Tibial artery (tissue), 4 donors: Measurements from ENCODE around the gene TOGARAM2.
A peak's percentile ranks its signal among the peaks of the same experiment; 100 is the strongest.

Experiments used
- DNase-seq, 2 donors: peaks; one replicate each; pipeline ENCODE4 v3.0.0-alpha.2; 2019
- H3K27ac ChIP-seq, 2 donors: fragments of 200-600 bp; sonication (generic) in 1 of 2; 1 replicate in 1 of 2; 2 replicates in 1 of 2; pipeline ENCODE4 v1.5.1; 2018 to 2019; ENCODE audit warnings: mild to moderate bottlenecking in 1 of 2
- H3K27me3 ChIP-seq, 2 donors: fragments of 200-600 bp; sonication (generic) in 1 of 2; one replicate each; pipeline versions ENCODE4 v1.5.1 to v1.6.0; 2016 to 2019
- H3K36me3 ChIP-seq, 3 donors: fragments of 200-600 bp; sonication (generic) in 2 of 3; one replicate each; pipeline ENCODE4 v1.5.1; 2016 to 2019; ENCODE audit warnings: mild to moderate bottlenecking in 2 of 3
- H3K4me1 ChIP-seq, 4 donors: fragments of 200-600 bp; sonication (generic) in 2 of 4; 1 replicate in 3 of 4; 2 replicates in 1 of 4; pipeline ENCODE4 v1.5.1; 2016 to 2019
- H3K4me3 ChIP-seq, 2 donors: fragments of 200-600 bp; sonication (generic) in 1 of 2; 1 replicate in 1 of 2; 2 replicates in 1 of 2; pipeline ENCODE4 v1.5.1; 2018 to 2019; ENCODE audit warnings: mild to moderate bottlenecking in 2 of 2
- H3K9me3 ChIP-seq, 3 donors: fragments of 200-600 bp; sonication (generic) in 1 of 3; one replicate each; pipeline ENCODE4 v1.5.1; 2016 to 2019
- CTCF ChIP-seq, 2 experiments: fragments of 200-600 bp in 1 of 2; fragments of 450-650 bp in 1 of 2; IDR thresholded peaks; one replicate each; pipeline ENCODE4 v1.5.1; 2017 to 2019; ENCODE audit warnings: antibody characterized with exemption in 2 of 2, mild to moderate bottlenecking in 1 of 2, moderate library complexity in 1 of 2
- intact Hi-C: fragments of 100-400 bp; cut with DNase I; formaldehyde crosslinking; loops from one replicate; pipeline ENCODE4 v1.15.0; 2023; ENCODE audit warnings: low total_unique reads

The TOGARAM2 gene

GRCh38 chr2:29063056-29063455, 82.0 kb downstream of the TOGARAM2 start:
- peaks cover 0 to 29% (median 12%) of the 10 kb centered on the region in 4 donors for H3K4me1 ChIP-seq
- H3K9me3 ChIP-seq: no peaks in the 10 kb centered on the region
- intact Hi-C loops: no loop called here
- no peak for TF ChIP-seq CTCF (IDR thresholded peaks at IDR 0.05)
- H3K4me3 ChIP-seq: no peak overlapping the region
- H3K36me3 ChIP-seq: no peaks in the 10 kb centered on the region
- no peaks in the 10 kb centered on the region for H3K27me3 ChIP-seq
- no peak overlapping the region for H3K27ac ChIP-seq
- no peak for DNase-seq

- no peaks in the 10 kb centered on the region for H3K9me3 ChIP-seq
- H3K36me3 ChIP-seq: no peaks in the 10 kb centered on the region
- peak overlapping the region; percentile 15 to 37 for H3K4me3 ChIP-seq
- no peak for TF ChIP-seq CTCF (IDR thresholded peaks at IDR 0.05)
- peaks cover 0 to 29% (median 12%) of the 10 kb centered on the region in 4 donors for H3K4me1 ChIP-seq
- no peak overlapping the region for H3K27ac ChIP-seq
- DNase-seq: no peak
- H3K27me3 ChIP-seq: no peaks in the 10 kb centered on the region
- intact Hi-C loops: no loop called here
Observed at GRCh38 chr2:29063646-29064345, 82.7 kb downstream of the TOGARAM2 start.

GRCh38 chr2:29064346-29064715, 83.2 kb downstream of the TOGARAM2 start:
- intact Hi-C loops: no loop called here
- Histone ChIP-seq H3K9me3 (no peaks in the 10 kb centered on the region), H3K27me3 (no peaks in the 10 kb centered on the region), H3K36me3 (no peaks in the 10 kb centered on the region), H3K4me3 (no peak overlapping the region), H3K27ac (no peak overlapping the region), H3K4me1 (peaks cover 0 to 29% (median 12%) of the 10 kb centered on the region in 4 donors)
- no peak for DNase-seq
- no peak for TF ChIP-seq CTCF (IDR thresholded peaks at IDR 0.05)

DNA sequence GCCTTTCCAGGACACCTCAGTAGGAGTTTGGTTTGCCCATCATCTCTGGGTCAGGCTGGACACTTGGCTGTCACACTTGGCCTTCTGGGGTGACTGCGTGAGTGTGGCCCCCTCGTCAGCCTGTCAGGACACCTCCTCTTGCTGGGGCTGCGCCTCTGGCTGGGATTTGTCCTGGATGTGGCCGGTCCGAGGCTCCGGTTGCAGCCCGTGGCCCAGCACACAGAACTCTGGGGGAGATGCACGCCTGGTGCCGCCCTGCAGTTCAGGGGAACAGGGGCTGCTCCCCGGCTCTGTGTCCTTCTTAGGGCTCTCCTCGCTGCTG, 83.6 kb downstream of the TOGARAM2 start:
- no peaks in the 10 kb centered on the region for H3K36me3 ChIP-seq
- DNase-seq: no peak

GRCh38 chr2:29065068-29065811, 84.1 kb downstream of the TOGARAM2 start:
- no peak overlapping the region for H3K27ac ChIP-seq

More for the DNA sequence above, 83.6 kb downstream of the TOGARAM2 start:
- H3K9me3 ChIP-seq: no peaks in the 10 kb centered on the region
- no peaks in the 10 kb centered on the region for H3K27me3 ChIP-seq
- peaks cover 0 to 29% (median 12%) of the 10 kb centered on the region in 4 donors for H3K4me1 ChIP-seq
- H3K27ac ChIP-seq: no peak overlapping the region
- no peak for TF ChIP-seq CTCF (IDR thresholded peaks at IDR 0.05)
- H3K4me3 ChIP-seq: no peak overlapping the region
- intact Hi-C loops: no loop called here

More at GRCh38 chr2:29065068-29065811, 84.1 kb downstream of the TOGARAM2 start:
- no peak for TF ChIP-seq CTCF (IDR thresholded peaks at IDR 0.05)
- no peak for DNase-seq
- no peak overlapping the region for H3K4me3 ChIP-seq
- intact Hi-C loops: no loop called here
- no peaks in the 10 kb centered on the region for H3K36me3 ChIP-seq
- no peaks in the 10 kb centered on the region for H3K9me3 ChIP-seq
- no peaks in the 10 kb centered on the region for H3K27me3 ChIP-seq
- H3K4me1 ChIP-seq: peaks cover 0 to 29% (median 12%) of the 10 kb centered on the region in 4 donors
